Liver (tissue), 9 donors: ENCODE results near the gene POLR3A. TPM values are rescaled to one million over a fixed set of nuclear protein-coding genes. Genes with fewer than 3 reads are reported as not detected.

Source experiments
- DNase-seq: peaks from one replicate; pipeline ENCODE4 v3.0.0-alpha.2; 2017; ENCODE audit warnings: low spot score
- H3K27ac ChIP-seq, 2 donors: one replicate each; pipeline ENCODE4 v1.7.0; 2013; ENCODE audit warnings: inconsistent platforms in 2 of 2, low read length in 2 of 2, control low read depth in 1 of 2, low read depth in 1 of 2, mild to moderate bottlenecking in 1 of 2
- H3K27me3 ChIP-seq, 4 donors: one replicate each; pipeline versions ENCODE4 v1.6.1 to v1.7.0; 2013; ENCODE audit warnings: low read length in 3 of 4, inconsistent platforms in 1 of 4, mild to moderate bottlenecking in 1 of 4, moderate library complexity in 1 of 4; ENCODE audit not compliant: control insufficient read depth in 4 of 4, insufficient read depth in 4 of 4
- H3K36me3 ChIP-seq, 4 donors: one replicate each; pipeline versions ENCODE4 v1.6.1 to v1.7.0; 2013; ENCODE audit warnings: low read length in 3 of 4, mild to moderate bottlenecking in 3 of 4, low read depth in 1 of 4, moderate library complexity in 1 of 4; ENCODE audit not compliant: control insufficient read depth in 4 of 4, insufficient read depth in 3 of 4
- H3K4me1 ChIP-seq, 4 donors: one replicate each; pipeline versions ENCODE4 v1.6.1 to v1.7.0; 2013; ENCODE audit warnings: low read length in 3 of 4, mild to moderate bottlenecking in 3 of 4, moderate library complexity in 1 of 4; ENCODE audit not compliant: control insufficient read depth in 4 of 4, insufficient read depth in 4 of 4
- H3K4me3 ChIP-seq, 3 donors: one replicate each; pipeline versions ENCODE4 v1.6.1 to v1.7.0; 2013; ENCODE audit warnings: low read length in 3 of 3, control low read depth in 1 of 3, low read depth in 1 of 3, mild to moderate bottlenecking in 1 of 3
- H3K9ac ChIP-seq, 2 donors: one replicate each; pipeline ENCODE4 v1.7.0; 2013; ENCODE audit warnings: low read length in 2 of 2, mild to moderate bottlenecking in 2 of 2, moderate library complexity in 2 of 2, control low read depth in 1 of 2, low read depth in 1 of 2
- H3K9me3 ChIP-seq, 4 donors: one replicate each; pipeline versions ENCODE4 v1.6.1 to v1.7.0; 2013; ENCODE audit warnings: low read length in 3 of 4; ENCODE audit not compliant: control insufficient read depth in 4 of 4
- ATF3 ChIP-seq: IDR thresholded peaks from 2 replicates; pipeline ENCODE4 v1.6.1; 2016; ENCODE audit warnings: antibody characterized with exemption
- CTCF ChIP-seq: fragments of 150-350 bp; IDR thresholded peaks from 2 replicates; pipeline ENCODE4 v1.5.1; 2017; ENCODE audit warnings: improper control_type of control experiment, low read depth, low read length; ENCODE audit not compliant: missing input control
- EGR1 ChIP-seq, 2 donors: IDR thresholded peaks; 2 replicates each; pipeline ENCODE4 v1.6.1; 2016 to 2018; ENCODE audit warnings: antibody characterized with exemption in 2 of 2, low read depth in 2 of 2
- FOXA1 ChIP-seq: IDR thresholded peaks from 2 replicates; pipeline ENCODE4 v1.6.1; 2016; ENCODE audit warnings: antibody characterized with exemption
- FOXA2 ChIP-seq: IDR thresholded peaks from 2 replicates; pipeline ENCODE4 v1.6.1; 2016; ENCODE audit warnings: antibody characterized with exemption
- GABPA ChIP-seq, 2 donors: IDR thresholded peaks in 1 of 2; conservative IDR thresholded peaks in 1 of 2; 2 replicates each; pipeline ENCODE4 v1.6.1; 2016; ENCODE audit warnings: antibody characterized with exemption in 2 of 2, mild to moderate bottlenecking in 1 of 2, moderate library complexity in 1 of 2
- HNF4A ChIP-seq, 2 donors: conservative IDR thresholded peaks; 2 replicates each; pipeline ENCODE4 v1.6.1; 2016; ENCODE audit warnings: antibody characterized with exemption in 2 of 2, mild to moderate bottlenecking in 2 of 2
- HNF4G ChIP-seq: IDR thresholded peaks from 2 replicates; pipeline ENCODE4 v1.6.1; 2016; ENCODE audit warnings: antibody characterized with exemption
- JUND ChIP-seq, 2 donors: IDR thresholded peaks; 2 replicates each; pipeline ENCODE4 v1.6.1; 2016; ENCODE audit warnings: antibody characterized with exemption in 2 of 2
- MAX ChIP-seq: IDR thresholded peaks from 2 replicates; pipeline ENCODE4 v1.6.1; 2016; ENCODE audit warnings: antibody characterized with exemption
- NR2F2 ChIP-seq: IDR thresholded peaks from 2 replicates; pipeline ENCODE4 v1.6.1; 2016; ENCODE audit warnings: antibody characterized with exemption
- RAD21 ChIP-seq, 2 donors: IDR thresholded peaks; 2 replicates each; pipeline ENCODE4 v1.6.1; 2016; ENCODE audit warnings: antibody characterized with exemption in 2 of 2, mild to moderate bottlenecking in 2 of 2
- REST ChIP-seq: IDR thresholded peaks from 2 replicates; pipeline ENCODE4 v1.6.1; 2016; ENCODE audit warnings: antibody characterized with exemption, mild to moderate bottlenecking
- RXRA ChIP-seq, 2 donors: IDR thresholded peaks; 2 replicates each; pipeline ENCODE4 v1.6.1; 2017 to 2018; ENCODE audit warnings: antibody characterized with exemption in 2 of 2, mild to moderate bottlenecking in 1 of 2
- SP1 ChIP-seq: IDR thresholded peaks from 2 replicates; pipeline ENCODE4 v1.6.1; 2018; ENCODE audit warnings: antibody characterized with exemption, mild to moderate bottlenecking
- TAF1 ChIP-seq: conservative IDR thresholded peaks from 2 replicates; pipeline ENCODE4 v1.6.1; 2016; ENCODE audit warnings: antibody characterized with exemption, mild to moderate bottlenecking
- YY1 ChIP-seq: IDR thresholded peaks from 2 replicates; pipeline ENCODE4 v1.6.1; 2016; ENCODE audit warnings: antibody characterized with exemption, mild to moderate bottlenecking
- ZBTB33 ChIP-seq: IDR thresholded peaks from 2 replicates; pipeline ENCODE4 v1.6.1; 2016; ENCODE audit warnings: antibody characterized with exemption
- WGBS: extraction: QIAGEN DNeasy Blood & Tissue Kit; methylation state at CpG from one replicate; pipeline ENCODE4 v1.1.7; 2013; 5-methylcytosine and 5-hydroxymethylcytosine counted together
- polyA plus RNA-seq, 2 donors: library from polyadenylated mRNA; stranded (reverse) in 1 of 2; unstranded in 1 of 2; fragments of 200-250 nt in 1 of 2; fragments of >200 nt in 1 of 2; fragmentation: Nextera tagmentation in 1 of 2; extraction: Ambion mirVana in 1 of 2; gene quantifications; one replicate each; pipeline versions ENCODE4 v1.2.1 to v1.2.3, GENCODE V29; 2013 to 2015
- total RNA-seq, 2 donors: library from RNA; depleted of rRNA; stranded (reverse); fragments of >200 nt; gene quantifications; one replicate each; pipeline ENCODE4 v1.2.3, GENCODE V29; 2014
- donor health status: healthy.
- donor health status: healthy.
- donor health status: healthy.
- donor health status: healthy.
- donor health status: healthy.

The POLR3A gene
- total and polyA plus RNA-seq, 4 donors, result 3.2 to 9.6 (median 5.5) TPM

- no peaks in the 10 kb centered on the region for H3K9me3 ChIP-seq
- H3K27ac ChIP-seq, result no peak overlapping the region
- no peaks in the 10 kb centered on the region for H3K4me1 ChIP-seq
- WGBS, result 64% methylated on average over 4 of the region's 4 CpGs
- no peak for TF ChIP-seq SP1
- no peak for TF ChIP-seq EGR1 (IDR thresholded peaks at IDR 0.05; ENCODE audit: low read depth in 2 of 2)
- TF ChIP-seq ZBTB33, result no peak
- TF ChIP-seq TAF1, result no peak
- TF ChIP-seq JUND (IDR thresholded peaks at IDR 0.05), result no peak
- TF ChIP-seq FOXA1, result no peak
- no peak for TF ChIP-seq HNF4A (conservative IDR thresholded peaks at IDR 0.05)
- no peak for TF ChIP-seq HNF4G
- TF ChIP-seq RXRA (IDR thresholded peaks at IDR 0.05), result no peak
- TF ChIP-seq YY1, result no peak
- TF ChIP-seq FOXA2, result no peak
- TF ChIP-seq CTCF, result no peak
- no peak for TF ChIP-seq NR2F2
- TF ChIP-seq MAX, result no peak
- TF ChIP-seq GABPA (IDR thresholded peaks at IDR 0.05 in 1 of 2, conservative IDR thresholded peaks at IDR 0.05 in 1 of 2), result no peak
- no peak for TF ChIP-seq ATF3
- no peak for TF ChIP-seq RAD21 (IDR thresholded peaks at IDR 0.05)
- H3K4me3 ChIP-seq, result no peak overlapping the region
- H3K27me3 ChIP-seq, result no peaks in the 10 kb centered on the region
- DNase-seq, result no peak
- H3K36me3 ChIP-seq, result no peaks in the 10 kb centered on the region
- no peak overlapping the region for H3K9ac ChIP-seq
These were observed 69.9 kb downstream of the POLR3A start for GRCh38 chr10:77959384-77959783.

GRCh38 chr10:77955136-77955535 lies 74.2 kb downstream of the POLR3A start:
- Histone ChIP-seq H3K9ac (no peak overlapping the region), H3K4me1 (no peaks in the 10 kb centered on the region), H3K9me3 (peaks cover 3 to 20% (median 7%) of the 10 kb centered on the region in 4 donors), H3K27me3 (no peaks in the 10 kb centered on the region), H3K4me3 (no peak overlapping the region), H3K36me3 (no peaks in the 10 kb centered on the region), H3K27ac (no peak overlapping the region)
- no peak for DNase-seq
- TF ChIP-seq EGR1 (IDR thresholded peaks at IDR 0.05; ENCODE audit: low read depth in 2 of 2) (no peak), HNF4G (no peak), REST (no peak), TAF1 (no peak), HNF4A (conservative IDR thresholded peaks at IDR 0.05) (no peak), ZBTB33 (no peak), SP1 (no peak), GABPA (IDR thresholded peaks at IDR 0.05 in 1 of 2, conservative IDR thresholded peaks at IDR 0.05 in 1 of 2) (no peak), ATF3 (no peak), YY1 (no peak), RAD21 (IDR thresholded peaks at IDR 0.05) (no peak), FOXA2 (no peak), FOXA1 (no peak)
- WGBS, result 81% methylated on average over 1 of the region's 1 CpG
